ENCODE results near the gene KCNAB2. TPM values are rescaled to one million over a fixed set of nuclear protein-coding genes. Genes with fewer than 3 reads are reported as not detected.
"Not testable (repeated sequence)": the region's sequence is repeated elsewhere in the genome, so short reads cannot be mapped to it uniquely, and the experiment has no call there.

KCNAB2 gene
- total RNA-seq, 4 donors from 2014 or later = 4.2 to 12.0 (median 10.0) TPM

DNA sequence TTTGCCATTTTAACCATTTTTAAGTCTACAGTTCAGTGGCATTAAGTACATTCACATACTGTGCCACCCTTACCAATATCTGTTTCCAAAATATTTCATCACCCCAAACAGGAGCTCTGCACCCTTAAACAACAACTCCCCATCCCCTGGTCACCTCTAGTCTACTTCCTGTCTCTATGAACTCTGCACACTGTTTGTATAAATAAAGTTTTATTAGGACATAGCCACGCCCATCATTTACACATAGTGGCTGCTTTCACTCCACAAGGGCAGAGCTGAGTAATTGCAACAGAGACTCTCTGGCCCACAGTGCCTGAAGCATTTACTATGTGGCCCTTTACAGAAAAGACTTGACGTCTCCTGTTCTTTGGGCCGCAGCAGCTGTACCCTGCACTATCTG, 30.1 kb downstream of the KCNAB2 start:
- DNase-seq (ENCODE audit: low spot score in 2 of 2) = no peak
- TF ChIP-seq, protein P1, sequence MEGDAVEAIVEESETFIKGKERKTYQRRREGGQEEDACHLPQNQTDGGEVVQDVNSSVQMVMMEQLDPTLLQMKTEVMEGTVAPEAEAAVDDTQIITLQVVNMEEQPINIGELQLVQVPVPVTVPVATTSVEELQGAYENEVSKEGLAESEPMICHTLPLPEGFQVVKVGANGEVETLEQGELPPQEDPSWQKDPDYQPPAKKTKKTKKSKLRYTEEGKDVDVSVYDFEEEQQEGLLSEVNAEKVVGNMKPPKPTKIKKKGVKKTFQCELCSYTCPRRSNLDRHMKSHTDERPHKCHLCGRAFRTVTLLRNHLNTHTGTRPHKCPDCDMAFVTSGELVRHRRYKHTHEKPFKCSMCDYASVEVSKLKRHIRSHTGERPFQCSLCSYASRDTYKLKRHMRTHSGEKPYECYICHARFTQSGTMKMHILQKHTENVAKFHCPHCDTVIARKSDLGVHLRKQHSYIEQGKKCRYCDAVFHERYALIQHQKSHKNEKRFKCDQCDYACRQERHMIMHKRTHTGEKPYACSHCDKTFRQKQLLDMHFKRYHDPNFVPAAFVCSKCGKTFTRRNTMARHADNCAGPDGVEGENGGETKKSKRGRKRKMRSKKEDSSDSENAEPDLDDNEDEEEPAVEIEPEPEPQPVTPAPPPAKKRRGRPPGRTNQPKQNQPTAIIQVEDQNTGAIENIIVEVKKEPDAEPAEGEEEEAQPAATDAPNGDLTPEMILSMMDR (IDR thresholded peaks at IDR 0.05) = no peak
- TF ChIP-seq POLR2A (IDR thresholded peaks at IDR 0.05) = no peak
- intact Hi-C loops (cut with DNase I; ENCODE audit: low total_unique reads) = no loop called here
- no peak overlapping the region for H3K4me3 ChIP-seq (ENCODE audit: low read depth, poor library complexity, severe bottlenecking)
- 100% methylated on average over 3 of the region's 3 CpGs for WGBS, 2 donors

DNA sequence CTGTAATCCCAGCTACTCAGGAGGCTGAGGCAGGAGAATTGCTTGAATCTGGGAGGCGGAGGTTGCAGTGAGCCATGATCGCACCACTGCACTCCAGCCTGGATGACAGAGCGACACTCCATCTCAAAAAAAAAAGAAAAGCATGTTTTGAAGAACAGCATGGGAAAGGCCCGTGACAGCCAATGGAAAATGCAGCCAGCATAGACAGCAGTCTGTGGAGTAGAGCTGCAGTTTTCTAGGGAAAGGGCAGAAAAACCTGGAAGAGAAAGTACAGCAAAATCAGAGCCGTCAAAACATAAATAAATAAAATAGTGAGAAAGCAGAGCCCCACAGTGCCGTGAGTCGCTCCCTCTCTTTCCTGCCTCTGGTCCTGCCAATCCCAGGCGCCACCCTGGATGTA, 31.4 kb downstream of the KCNAB2 start:
- intact Hi-C loops (cut with DNase I; ENCODE audit: low total_unique reads); DNase-seq (ENCODE audit: low spot score in 2 of 2); H3K4me3 ChIP-seq (ENCODE audit: low read depth, poor library complexity, severe bottlenecking): not testable (repeated sequence)
- WGBS, 2 donors = 92 to 96% methylated on average over 8 of the region's 8 CpGs

DNA sequence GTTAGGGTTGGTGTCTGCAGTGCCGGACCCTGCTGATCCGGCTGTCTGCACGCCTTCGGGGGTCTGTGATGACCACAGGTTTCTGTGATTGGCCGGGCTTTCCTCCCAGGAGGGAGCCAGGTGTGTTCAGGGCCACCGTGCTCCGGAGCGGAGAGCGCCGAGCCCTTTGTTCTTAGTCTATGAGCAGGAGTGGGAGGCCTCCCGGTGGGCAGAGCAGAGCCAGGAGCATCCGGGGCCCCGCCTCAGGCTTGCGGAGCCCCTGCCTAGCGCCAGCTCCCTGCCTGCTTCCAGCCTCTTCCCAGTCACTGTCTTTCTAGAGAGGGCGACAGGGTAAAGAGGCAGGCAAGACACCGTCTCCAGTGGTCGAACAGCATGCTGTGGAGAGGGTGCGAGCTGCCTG, 31.8 kb downstream of the KCNAB2 start:
- 84 to 93% methylated on average over 17 to 19 of the region's 19 CpGs for WGBS, 2 donors
- no peak for TF ChIP-seq POLR2A (IDR thresholded peaks at IDR 0.05)
- TF ChIP-seq, protein P1 (IDR thresholded peaks at IDR 0.05) = no peak
- no peak overlapping the region for H3K4me3 ChIP-seq (ENCODE audit: low read depth, poor library complexity, severe bottlenecking)
- intact Hi-C loops (cut with DNase I; ENCODE audit: low total_unique reads) = no loop called here
- no peak for DNase-seq (ENCODE audit: low spot score in 2 of 2)

DNA sequence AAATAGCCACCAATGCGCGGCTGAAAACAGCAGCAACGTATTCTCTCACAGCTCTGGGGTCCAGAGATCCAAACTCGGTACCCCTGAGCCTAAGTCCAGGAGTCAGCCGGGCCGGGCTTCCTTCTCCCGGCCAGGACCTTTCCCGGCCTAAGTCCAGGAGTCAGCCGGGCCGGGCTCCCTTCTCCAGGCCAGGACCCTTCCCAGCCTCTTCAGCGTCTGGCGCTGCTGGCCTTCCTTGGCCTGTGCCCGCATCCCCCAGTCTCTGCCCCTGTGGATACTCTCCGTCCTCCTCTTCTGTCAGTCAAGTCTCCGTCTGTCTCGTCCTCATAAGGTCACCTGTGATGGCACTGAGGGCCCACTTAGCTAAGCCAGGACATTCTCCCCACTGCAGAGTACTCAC, 32.2 kb downstream of the KCNAB2 start:
- no peak overlapping the region for H3K4me3 ChIP-seq (ENCODE audit: low read depth, poor library complexity, severe bottlenecking)
- 94 to 98% methylated on average over 16 of the region's 16 CpGs for WGBS, 2 donors
- intact Hi-C loops (cut with DNase I; ENCODE audit: low total_unique reads) = no loop called here
- no peak for DNase-seq (ENCODE audit: low spot score in 2 of 2)
- no peak for TF ChIP-seq POLR2A (IDR thresholded peaks at IDR 0.05)
- TF ChIP-seq, protein P1 (IDR thresholded peaks at IDR 0.05) = no peak

DNA sequence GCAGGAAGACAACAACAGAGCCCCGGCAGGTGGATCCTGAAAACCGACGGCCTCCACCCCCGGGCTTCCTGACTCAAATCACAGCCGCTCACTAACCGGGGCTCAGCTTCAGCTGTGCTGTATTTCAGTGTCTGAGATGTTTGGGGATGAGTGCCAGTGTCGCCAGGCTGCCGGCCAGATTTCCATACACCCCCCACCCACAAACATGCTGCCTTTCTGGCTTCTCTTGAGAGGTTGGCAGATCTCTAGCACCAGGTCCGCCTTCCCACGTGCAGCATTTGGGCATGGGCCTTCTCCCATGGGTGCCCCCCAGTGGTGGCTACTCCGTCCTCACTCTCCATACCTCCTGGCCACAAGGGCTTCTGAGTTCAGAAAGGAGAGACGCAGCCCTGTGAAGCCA, 34.8 kb downstream of the KCNAB2 start:
- intact Hi-C loops (cut with DNase I; ENCODE audit: low total_unique reads) = no loop called here
- DNase-seq (ENCODE audit: low spot score in 2 of 2) = no peak
- H3K4me3 ChIP-seq (ENCODE audit: low read depth, poor library complexity, severe bottlenecking) = no peak overlapping the region
- TF ChIP-seq, protein P1 (IDR thresholded peaks at IDR 0.05) = no peak
- TF ChIP-seq POLR2A (IDR thresholded peaks at IDR 0.05) = no peak
- WGBS, 2 donors = 44 to 45% methylated on average over 12 of the region's 12 CpGs

DNA sequence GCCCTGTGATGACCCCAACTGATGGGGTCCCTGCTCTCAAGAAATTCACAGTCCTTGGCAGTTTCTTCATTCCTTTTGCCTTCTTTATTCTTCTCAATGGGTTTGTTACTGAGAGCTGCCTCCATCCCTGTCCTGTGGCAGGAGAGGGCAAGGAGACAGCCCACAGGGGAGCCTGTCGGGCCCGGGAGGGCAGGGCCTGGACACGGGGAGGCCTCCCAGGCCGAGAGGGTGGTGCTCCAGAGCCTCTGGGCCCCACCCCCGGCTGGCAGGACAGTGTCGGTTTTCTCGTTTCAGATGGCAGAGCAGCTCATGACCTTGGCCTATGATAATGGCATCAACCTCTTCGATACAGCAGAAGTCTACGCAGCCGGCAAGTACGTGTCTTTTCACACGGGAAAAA, 36.2 kb downstream of the KCNAB2 start:
- TF ChIP-seq, protein P1 (IDR thresholded peaks at IDR 0.05) = no peak
- no peak for TF ChIP-seq POLR2A (IDR thresholded peaks at IDR 0.05)
- intact Hi-C loops (cut with DNase I; ENCODE audit: low total_unique reads) = no loop called here
- no peak for DNase-seq (ENCODE audit: low spot score in 2 of 2)
- WGBS, 2 donors = 69 to 89% methylated on average over 12 of the region's 12 CpGs
- H3K4me3 ChIP-seq (ENCODE audit: low read depth, poor library complexity, severe bottlenecking) = no peak overlapping the region

Data from lower leg skin (tissue), 4 donors.